GM23338 (cell line): ENCODE data around the gene NIPSNAP2. TPM values are rescaled to one million over a fixed set of nuclear protein-coding genes. Genes with fewer than 3 reads are reported as not detected.
"Not testable (repeated sequence)": the region's sequence is repeated elsewhere in the genome, so short reads cannot be mapped to it uniquely, and the experiment has no call there.

Source experiments
- ATAC-seq: fragments of 200-7000 bp; cut with Tn5 transposase; 3 replicates; pipeline ENCODE4 v1.9.1; 2020
- DNase-seq: peaks from one replicate; pipeline ENCODE4 v3.0.0-alpha.2; 2015; ENCODE audit warnings: low spot score
- H2AFZ ChIP-seq: fragments of 200-600 bp; sonication (generic); 2 replicates; pipeline ENCODE4 v1.8.0; 2016; ENCODE audit warnings: antibody characterized with exemption, mild to moderate bottlenecking, moderate library complexity
- H3F3A ChIP-seq: fragments of 200-600 bp; sonication (generic); replicated peaks from 2 replicates; pipeline ENCODE4 v1.8.0; 2017; ENCODE audit warnings: antibody characterized with exemption, mixed run types, low read depth
- H3K27ac ChIP-seq: fragments of 200-600 bp; sonication (generic); 2 replicates; pipeline ENCODE4 v1.6.1; 2016; ENCODE audit warnings: low read depth
- H3K27me3 ChIP-seq: fragments of 200-600 bp; sonication (generic); 2 replicates; pipeline ENCODE4 v1.8.0; 2016; ENCODE audit warnings: mild to moderate bottlenecking, mixed run types, moderate library complexity; ENCODE audit not compliant: insufficient read depth
- H3K36me3 ChIP-seq: fragments of 200-600 bp; sonication (generic); 2 replicates; pipeline ENCODE4 v1.8.0; 2016; ENCODE audit warnings: mild to moderate bottlenecking; ENCODE audit not compliant: insufficient read depth
- H3K4me1 ChIP-seq: fragments of 200-600 bp; sonication (generic); 2 replicates; pipeline ENCODE4 v1.8.0; 2016; ENCODE audit warnings: mild to moderate bottlenecking, moderate library complexity; ENCODE audit not compliant: insufficient read depth
- H3K4me2 ChIP-seq: fragments of 200-600 bp; sonication (generic); 2 replicates; pipeline ENCODE4 v1.7.1; 2017; ENCODE audit warnings: mixed run types
- H3K4me3 ChIP-seq: fragments of 200-600 bp; sonication (generic); 2 replicates; pipeline ENCODE4 v1.6.1; 2016; ENCODE audit warnings: mixed run types
- H3K79me2 ChIP-seq: fragments of 200-600 bp; sonication (generic); replicated peaks from 2 replicates; pipeline ENCODE4 v1.8.0; 2017; ENCODE audit warnings: mild to moderate bottlenecking; ENCODE audit not compliant: insufficient read depth
- H3K9me2 ChIP-seq: fragments of 200-600 bp; sonication (generic); 2 replicates; pipeline ENCODE4 v1.8.0; 2017; ENCODE audit not compliant: insufficient read depth
- H4K20me1 ChIP-seq: fragments of 200-600 bp; sonication (generic); replicated peaks from 2 replicates; pipeline ENCODE4 v1.8.0; 2017; ENCODE audit warnings: mild to moderate bottlenecking; ENCODE audit not compliant: insufficient read depth
- H3K27ac Mint-ChIP-seq: 2 replicates; pipeline ENCODE4 v1.8.0; 2020; ENCODE audit warnings: inconsistent platforms, mild to moderate bottlenecking, moderate library complexity, mixed read lengths
- H3K27me3 Mint-ChIP-seq: 3 replicates; pipeline ENCODE4 v1.8.0; 2022; ENCODE audit warnings: low read depth, mild to moderate bottlenecking, moderate library complexity, mixed read lengths, inconsistent platforms; ENCODE audit not compliant: insufficient read depth, poor library complexity
- H3K36me3 Mint-ChIP-seq: 3 replicates; pipeline ENCODE4 v1.8.0; 2021; ENCODE audit warnings: low read depth, mild to moderate bottlenecking, inconsistent platforms, moderate library complexity, mixed read lengths
- H3K4me1 Mint-ChIP-seq: 3 replicates; pipeline ENCODE4 v1.8.0; 2020; ENCODE audit warnings: mild to moderate bottlenecking, inconsistent platforms, mixed read lengths
- H3K4me3 Mint-ChIP-seq: 3 replicates; pipeline ENCODE4 v1.8.0; 2021; ENCODE audit warnings: moderate library complexity, mild to moderate bottlenecking, inconsistent platforms, mixed read lengths
- H3K9me3 Mint-ChIP-seq: 3 replicates; pipeline ENCODE4 v1.8.0; 2020; ENCODE audit warnings: moderate library complexity, mild to moderate bottlenecking, inconsistent platforms, mixed read lengths
- polyA plus RNA-seq: library from polyadenylated mRNA; unstranded; fragments of >200 nt; fragmentation: Nextera tagmentation; extraction: Ambion mirVana; gene quantifications from 2 replicates; pipeline ENCODE4 v1.2.1, GENCODE V29; 2016
- total RNA-seq: library from RNA; depleted of rRNA; stranded (reverse); fragments of >200 nt; shearing (Covaris generic); gene quantifications from 2 replicates; pipeline ENCODE4 v1.2.3, GENCODE V29; 2014; rRNA removed

Gene NIPSNAP2
- total and polyA plus RNA-seq, 2 experiments from 2014 or later = 29.8 to 30.5 TPM

GRCh38 chr7:56048763-56049162 is 84.4 kb downstream of the NIPSNAP2 start:
- not testable (repeated sequence) for H2AFZ ChIP-seq, H3K4me3 ChIP-seq, H3K4me1 Mint-ChIP-seq, H4K20me1 ChIP-seq, H3K27me3 ChIP-seq, H3K9me2 ChIP-seq, H3K27me3 Mint-ChIP-seq, ATAC-seq, H3K4me2 ChIP-seq, H3K27ac Mint-ChIP-seq, H3K36me3 ChIP-seq, H3K9me3 Mint-ChIP-seq
- Histone ChIP-seq H3K79me2 (peaks cover 49% of the 10 kb centered on the region), H3F3A (0 out of 2 replicates have a peak, but pooled peaks cover 11% of the 10 kb centered on the region), H3K4me1 (peaks cover 17% of the 10 kb centered on the region), H3K27ac (0 out of 2 replicates have a peak overlapping the region, but pooled peaks have one; percentile 45)
- Mint-ChIP-seq H3K36me3 (peaks cover 23% of the 10 kb centered on the region), H3K4me3 (0 out of 3 replicates have a peak overlapping the region, but pooled peaks have one; percentile 7)
- peak; percentile 41 for DNase-seq

Other genes with a start within 250 kb of the NIPSNAP2 start
- not detected in 2 replicates for gene SEPTIN14, start 101.8 kb upstream of the NIPSNAP2 start, total RNA-seq
- gene SEPTIN14, start 101.8 kb upstream of the NIPSNAP2 start, polyA plus RNA-seq = not detected in 2 replicates
- 4.6 and 5.0 TPM in 2 replicates for gene ZNF713, start 77.1 kb upstream of the NIPSNAP2 start, total RNA-seq
- 2.1 and 2.6 TPM in 2 replicates for gene ZNF713, start 77.1 kb upstream of the NIPSNAP2 start, polyA plus RNA-seq
- gene MRPS17, start 12.7 kb upstream of the NIPSNAP2 start, total RNA-seq = 14.6 and 14.8 TPM in 2 replicates
- gene MRPS17, start 12.7 kb upstream of the NIPSNAP2 start, polyA plus RNA-seq = 100 and 104 TPM in 2 replicates
- gene PSPH, start 86.9 kb downstream of the NIPSNAP2 start, total RNA-seq = 143 and 149 TPM in 2 replicates
- 35.8 and 38.3 TPM in 2 replicates for gene PSPH, start 86.9 kb downstream of the NIPSNAP2 start, polyA plus RNA-seq
- gene CCT6A, start 87.2 kb downstream of the NIPSNAP2 start, total RNA-seq = 266 and 318 TPM in 2 replicates
- gene CCT6A, start 87.2 kb downstream of the NIPSNAP2 start, polyA plus RNA-seq = 497 and 505 TPM in 2 replicates
- gene SUMF2, start 99.7 kb downstream of the NIPSNAP2 start, total RNA-seq = 45.7 and 52.9 TPM in 2 replicates
- 31.4 and 32.9 TPM in 2 replicates for gene SUMF2, start 99.7 kb downstream of the NIPSNAP2 start, polyA plus RNA-seq
- gene PHKG1, start 128.4 kb downstream of the NIPSNAP2 start, total RNA-seq = not detected in 2 replicates
- 0.38 TPM in 1 of 2 replicates, not detected in the other for gene PHKG1, start 128.4 kb downstream of the NIPSNAP2 start, polyA plus RNA-seq
- not detected in 2 replicates for gene CHCHD2, start 141.9 kb downstream of the NIPSNAP2 start, total RNA-seq
- 0.94 and 1.8 TPM in 2 replicates for gene CHCHD2, start 141.9 kb downstream of the NIPSNAP2 start, polyA plus RNA-seq
- not detected in 2 replicates for gene NUPR2, start 151.8 kb downstream of the NIPSNAP2 start, total RNA-seq
- not detected in 2 replicates for gene NUPR2, start 151.8 kb downstream of the NIPSNAP2 start, polyA plus RNA-seq